Ovary (tissue), 9 donors: ENCODE measurements around the gene VAMP4. TPM values are rescaled to one million over a fixed set of nuclear protein-coding genes. Genes with fewer than 3 reads are reported as not detected.
A peak's percentile ranks its signal among the peaks of the same experiment; 100 is the strongest.

Experiments
- DNase-seq, 5 donors: peaks; one replicate each; pipeline ENCODE4 v3.0.0-alpha.2; 2019 to 2020
- H3K27ac ChIP-seq, 2 donors: fragments of 200-600 bp; one replicate each; pipeline versions ENCODE4 v1.5.1 to v1.8.0; 2019 to 2022
- H3K27me3 ChIP-seq: fragments of 200-600 bp; one replicate; pipeline ENCODE4 v1.8.0; 2022
- H3K36me3 ChIP-seq: fragments of 200-600 bp; sonication (generic); one replicate; pipeline ENCODE4 v1.5.1; 2019
- H3K4me1 ChIP-seq: one replicate; pipeline ENCODE4 v1.8.1; 2013; ENCODE audit warnings: mild to moderate bottlenecking, moderate library complexity; ENCODE audit not compliant: insufficient read depth
- H3K4me3 ChIP-seq: fragments of 200-600 bp; sonication (generic); one replicate; pipeline ENCODE4 v1.5.1; 2017
- H3K9me3 ChIP-seq, 2 donors: fragments of 200-600 bp in 1 of 2; sonication (generic) in 1 of 2; one replicate each; pipeline versions ENCODE4 v1.5.1 to v1.8.1; 2013 to 2019; ENCODE audit warnings: mild to moderate bottlenecking in 1 of 2, moderate library complexity in 1 of 2
- CTCF ChIP-seq, 3 donors: fragments of 450-650 bp in 2 of 3; fragments of 200-600 bp in 1 of 3; IDR thresholded peaks; one replicate each; pipeline versions ENCODE4 v1.5.1 to v1.8.0; 2016 to 2022; ENCODE audit warnings: antibody characterized with exemption in 3 of 3, mild to moderate bottlenecking in 1 of 3
- EP300 ChIP-seq: sonication (generic); formaldehyde crosslinking; IDR thresholded peaks from one replicate; pipeline ENCODE4 v1.6.1; 2017; ENCODE audit warnings: antibody characterized with exemption
- POLR2A ChIP-seq: fragments of 450-650 bp; IDR thresholded peaks from one replicate; pipeline ENCODE4 v1.6.1; 2017; ENCODE audit warnings: antibody characterized with exemption, mild to moderate bottlenecking, moderate library complexity
- WGBS, 3 donors: extraction: QIAGEN DNeasy Blood & Tissue Kit in 1 of 3; methylation state at CpG; one replicate each; pipeline versions ENCODE4 v1.1.5 to v1.1.7; 2013 to 2017; 5-methylcytosine and 5-hydroxymethylcytosine counted together
- intact Hi-C, 4 donors: fragments of 100-400 bp; cut with DNase I; formaldehyde crosslinking; loops; one replicate each; pipeline versions ENCODE4 v1.11.0 to v1.15.1; 2022 to 2023
- polyA plus RNA-seq, 2 donors: library from polyadenylated mRNA; stranded (reverse); fragments of 200-250 nt in 1 of 2; fragments of 350-450 nt in 1 of 2; fragmentation: Illumina TruSeq in 1 of 2; extraction: RNeasy Lipid Tissue Mini Kit (QIAGEN cat#74804) in 1 of 2; gene quantifications; one replicate each; pipeline ENCODE4 v1.2.3, GENCODE V29; 2013 to 2014
- total RNA-seq, 7 donors: library from RNA; depleted of rRNA in 2 of 7; stranded (reverse); fragments of >200 nt in 2 of 7; fragmentation: NEBNext Ultra II Directional in 3 of 7; extraction: Animal tissue kit (Norgen Biotek cat#: 25700) in 3 of 7; gene quantifications; one replicate each; pipeline versions ENCODE4 v1.1.0 to v1.2.4, GENCODE V29; 2016 to 2023
- donor health status: DM: no; HTN: no; CAD: no; lungs with moderate emphysema.
- donor health status: DM: no; HTN: no; CAD: no.
- donor health status: Bipolar disorder and iron deficiency.
- donor health status: DM: yes; HTN: yes; CAD: no.
- donor health status: DM: no; HTN: no; CAD: no.
- donor health status: DM: yes; HTN: yes; CAD: no.

VAMP4 gene
- total and polyA plus RNA-seq, 9 donors: 6.7 to 14.1 (median 12.3) TPM

GRCh38 chr1:171715813-171716251 lies 26.0 kb downstream of the VAMP4 start:
- Histone ChIP-seq H3K27me3 (no peaks in the 10 kb centered on the region), H3K9me3 (no peaks in the 10 kb centered on the region), H3K4me3 (no peak overlapping the region), H3K27ac (no peak overlapping the region), H3K36me3 (no peaks in the 10 kb centered on the region), H3K4me1 (no peaks in the 10 kb centered on the region)
- peak; percentile 8 to 25 (median 19) for TF ChIP-seq CTCF (IDR thresholded peaks at IDR 0.05)
- no peak for TF ChIP-seq POLR2A
- TF ChIP-seq EP300: no peak
- intact Hi-C loops: loop anchor here in 2 of 4 donors (5.0 to 10.0 kb wide), 3 partner anchors 69 to 231 kb away; partner anchors contain the start of gene PRRC2C (in 1 of the 2)
- 63 to 72% (median 70%) methylated on average over 3 of the region's 3 CpGs for WGBS, 3 donors
- DNase-seq: no peak

- intact Hi-C loops: loop anchor here (2.0 to 10.0 kb wide), 4 partner anchors 60 to 228 kb away; partner anchors contain the start of genes MYOC (in 1 of the 4) and PRRC2C (in 1 of the 4)
Observed at GRCh38 chr1:171712341-171712740, 29.5 kb downstream of the VAMP4 start.

GRCh38 chr1:171711643-171712042 lies 30.2 kb downstream of the VAMP4 start:
- TF ChIP-seq EP300 (no peak), POLR2A (no peak), CTCF (IDR thresholded peaks at IDR 0.05) (no peak)
- H3K4me3 ChIP-seq: no peak overlapping the region
- H3K9me3 ChIP-seq: no peaks in the 10 kb centered on the region
- intact Hi-C loops: loop anchor here (2.0 to 10.0 kb wide), 4 partner anchors 59 to 227 kb away; partner anchors contain the start of genes MYOC (in 1 of the 4) and PRRC2C (in 1 of the 4)
- 62 to 77% (median 73%) methylated on average over 4 of the region's 4 CpGs for WGBS, 3 donors
- DNase-seq: no peak
- H3K4me1 ChIP-seq: no peaks in the 10 kb centered on the region
- H3K27ac ChIP-seq: no peak overlapping the region
- H3K27me3 ChIP-seq: no peaks in the 10 kb centered on the region
- H3K36me3 ChIP-seq: no peaks in the 10 kb centered on the region

More at GRCh38 chr1:171712341-171712740, 29.5 kb downstream of the VAMP4 start:
- TF ChIP-seq EP300: no peak
- TF ChIP-seq POLR2A: no peak
- TF ChIP-seq CTCF (IDR thresholded peaks at IDR 0.05): no peak
- Histone ChIP-seq H3K27me3 (no peaks in the 10 kb centered on the region), H3K9me3 (no peaks in the 10 kb centered on the region), H3K4me3 (no peak overlapping the region), H3K27ac (no peak overlapping the region), H3K4me1 (no peaks in the 10 kb centered on the region), H3K36me3 (no peaks in the 10 kb centered on the region)
- no peak for DNase-seq
- 95 to 98% (median 97%) methylated on average over 1 of the region's 1 CpG for WGBS, 3 donors

- H3K27ac ChIP-seq: no peak overlapping the region
- no peak overlapping the region for H3K4me3 ChIP-seq
- WGBS, 3 donors: 86 to 93% (median 89%) methylated on average over 3 of the region's 3 CpGs
- DNase-seq: no peak
- no peaks in the 10 kb centered on the region for H3K27me3 ChIP-seq
- intact Hi-C loops: loop anchor here in 1 of 4 donors (5.0 kb wide), 1 partner anchor 1870 kb away; no protein-coding TSS in a partner anchor
- TF ChIP-seq EP300: no peak
- TF ChIP-seq POLR2A: no peak
- TF ChIP-seq CTCF (IDR thresholded peaks at IDR 0.05): no peak
- no peaks in the 10 kb centered on the region for H3K36me3 ChIP-seq
- H3K4me1 ChIP-seq: peaks cover 3% of the 10 kb centered on the region
- no peaks in the 10 kb centered on the region for H3K9me3 ChIP-seq
Observed at GRCh38 chr1:171707583-171707982, 34.3 kb downstream of the VAMP4 start.
